ENCODE results near the gene MROH8.
"Not testable (repeated sequence)": the region's sequence is repeated elsewhere in the genome, so short reads cannot be mapped to it uniquely, and the experiment has no call there.

Gene MROH8

DNA sequence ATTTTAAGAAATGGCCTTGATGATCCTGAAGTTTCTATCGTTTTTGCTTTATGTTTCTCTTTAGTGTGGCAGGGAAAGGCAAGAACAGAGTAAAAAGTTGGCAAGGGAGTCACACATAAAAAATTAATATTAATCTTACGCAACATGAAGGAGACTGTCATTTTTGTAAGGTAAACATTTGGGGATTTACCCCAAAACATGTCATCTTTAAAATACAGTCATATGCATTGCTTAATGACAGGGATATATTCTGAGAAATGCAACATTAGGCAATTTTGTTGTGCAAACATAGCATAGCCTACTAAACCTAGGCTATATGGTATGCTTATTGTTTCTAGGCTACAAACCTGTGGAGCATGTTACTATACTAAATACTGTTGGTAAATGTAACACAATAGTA is 88.9 kb downstream of the MROH8 start:
- no peak for DNase-seq (ENCODE audit: low read depth)

DNA sequence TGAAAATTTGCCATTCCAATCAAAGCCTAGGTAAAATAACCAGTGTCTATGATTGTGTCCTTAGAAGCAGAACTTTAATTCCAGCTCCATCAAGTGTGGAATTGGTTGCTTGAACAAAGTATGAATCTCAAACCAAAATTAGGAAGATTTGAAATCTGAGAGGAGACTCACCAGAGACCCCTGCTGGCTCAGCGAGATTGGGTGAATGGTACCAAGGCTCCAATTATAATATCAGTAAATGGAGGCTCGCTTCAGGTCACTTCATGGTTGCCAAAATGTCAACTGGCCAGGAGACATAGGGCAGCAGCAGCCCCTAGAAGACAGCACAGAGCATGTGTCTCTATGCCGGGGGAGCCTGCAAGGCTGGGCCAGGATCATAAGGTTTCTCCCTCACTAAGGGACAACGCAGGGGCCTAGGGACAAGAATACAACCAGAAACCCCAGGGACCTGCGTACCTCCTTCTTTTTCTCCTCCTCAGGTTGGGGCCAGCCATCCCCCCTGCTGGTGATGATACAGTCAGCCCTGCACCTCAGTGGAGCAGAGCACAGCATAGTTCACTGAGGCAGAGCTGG is 97.5 kb downstream of the MROH8 start:
- DNase-seq (ENCODE audit: low read depth): peak; percentile 8

DNA sequence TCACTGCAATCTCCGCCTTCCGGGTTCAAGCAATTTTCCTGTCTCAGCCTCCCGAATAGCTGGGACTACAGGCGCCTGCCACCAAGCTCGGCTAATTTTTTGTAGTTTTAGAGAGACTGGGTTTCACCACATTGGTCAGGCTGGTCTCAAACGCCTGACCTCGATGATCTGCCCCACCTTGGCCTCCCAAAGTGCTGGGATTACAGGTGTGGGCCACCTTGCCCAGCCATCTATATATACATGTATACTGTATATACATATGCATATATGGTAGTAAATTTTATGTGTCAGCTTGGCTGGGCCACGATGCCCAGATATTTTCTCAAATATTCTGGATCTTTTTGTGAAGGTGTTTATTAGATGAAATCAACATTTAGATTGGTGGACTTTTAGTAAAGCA is 102.3 kb downstream of the MROH8 start:
- no peak for DNase-seq (ENCODE audit: low read depth)

DNA sequence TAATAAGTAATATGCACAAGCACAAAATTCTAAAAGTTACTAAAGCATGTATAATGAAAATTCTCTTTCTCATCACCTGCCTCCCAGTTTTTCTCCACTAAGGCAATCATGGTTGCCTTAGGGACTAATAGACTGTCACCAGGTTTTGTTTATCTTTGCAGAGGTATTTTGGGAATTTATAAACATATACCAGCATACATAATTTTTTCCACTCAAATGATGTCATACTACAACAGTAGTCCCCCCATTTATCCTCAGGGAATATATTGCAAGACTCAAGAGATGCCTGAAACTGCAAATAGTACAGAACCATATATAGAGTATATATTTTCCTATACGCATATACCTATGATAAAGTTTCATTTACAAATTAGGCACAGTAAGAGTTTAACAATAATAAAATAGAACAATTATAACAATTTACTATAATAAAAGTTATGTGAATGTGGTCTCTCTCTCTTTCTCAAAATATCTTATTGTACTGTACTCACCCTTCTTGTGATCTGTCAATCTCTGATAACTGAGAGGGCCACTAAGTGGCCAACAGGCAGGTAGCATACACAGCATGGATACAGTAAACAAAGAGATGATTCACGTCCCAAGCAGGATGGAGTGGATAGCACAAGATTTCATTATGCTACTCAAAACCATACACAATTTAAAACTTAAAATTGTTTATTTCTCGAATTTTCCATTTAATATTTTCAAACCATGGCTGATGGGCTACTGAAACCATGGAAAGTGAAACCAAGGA is 103.2 kb downstream of the MROH8 start:
- DNase-seq (ENCODE audit: low read depth): no peak

DNA sequence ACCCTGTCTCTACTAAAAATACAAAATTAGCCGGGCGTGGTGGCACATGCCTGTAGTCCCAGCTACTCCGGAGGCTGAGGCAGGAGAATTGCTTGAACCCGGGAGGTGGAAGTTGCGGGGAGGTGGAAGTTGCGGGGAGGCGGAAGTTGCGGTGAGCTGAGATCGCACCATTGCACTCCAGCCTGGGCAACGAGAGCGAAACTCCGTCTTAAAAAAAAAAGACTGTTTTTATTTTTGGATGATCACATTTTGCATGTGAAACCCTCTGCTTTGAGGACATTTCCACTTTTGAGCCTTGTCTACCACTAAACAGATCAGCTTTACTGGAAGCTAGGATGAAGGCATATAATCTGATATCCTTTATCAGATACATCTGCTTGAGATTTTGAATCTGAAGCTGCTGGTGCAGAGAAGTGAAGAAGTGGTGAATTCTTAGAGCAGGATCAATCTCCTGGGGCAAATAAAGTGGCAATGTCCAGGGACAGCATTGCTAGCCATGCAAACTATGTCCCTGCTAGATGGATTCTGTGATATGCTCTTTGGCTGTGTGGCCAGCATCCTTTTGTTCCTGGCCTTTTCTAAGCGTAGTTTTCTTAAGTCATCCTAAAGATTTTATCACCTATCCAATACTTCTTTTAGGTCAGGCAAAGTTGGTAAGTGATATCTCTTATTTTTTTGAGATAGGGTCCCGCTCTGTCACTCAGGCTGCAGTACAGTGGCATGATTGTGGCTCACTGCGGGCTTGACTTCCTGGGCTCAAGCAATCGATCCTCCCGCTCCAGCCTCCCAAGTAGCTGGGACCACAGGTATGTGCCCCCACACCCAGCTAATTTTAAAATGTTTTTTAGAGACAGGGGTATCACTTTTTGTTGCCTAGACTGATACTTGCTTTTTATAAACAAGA is 106.8 kb downstream of the MROH8 start:
- no peak for DNase-seq (ENCODE audit: low read depth)

DNA sequence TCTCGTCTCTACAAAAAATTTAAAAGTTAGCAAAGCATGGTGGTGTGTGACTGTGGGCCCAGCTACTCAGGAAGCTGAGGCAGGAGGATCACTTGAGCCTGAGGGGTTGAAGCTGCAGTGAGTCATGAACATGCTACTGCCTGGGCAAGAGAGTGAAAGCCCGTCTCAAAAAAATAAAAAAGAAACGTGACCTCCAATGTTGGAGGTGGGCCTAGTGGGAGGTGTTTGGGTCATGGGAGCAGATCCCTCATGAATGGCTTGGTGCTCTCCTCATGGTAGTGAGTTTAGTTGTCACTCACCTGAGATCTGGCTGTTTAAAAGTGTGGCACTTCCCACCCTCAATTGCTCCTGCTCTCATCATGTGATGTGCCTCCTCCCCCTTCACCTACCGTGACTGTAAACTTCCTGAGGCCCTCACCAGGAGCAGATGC is 107.9 kb downstream of the MROH8 start:
- DNase-seq (ENCODE audit: low read depth): peak; percentile 12

DNA sequence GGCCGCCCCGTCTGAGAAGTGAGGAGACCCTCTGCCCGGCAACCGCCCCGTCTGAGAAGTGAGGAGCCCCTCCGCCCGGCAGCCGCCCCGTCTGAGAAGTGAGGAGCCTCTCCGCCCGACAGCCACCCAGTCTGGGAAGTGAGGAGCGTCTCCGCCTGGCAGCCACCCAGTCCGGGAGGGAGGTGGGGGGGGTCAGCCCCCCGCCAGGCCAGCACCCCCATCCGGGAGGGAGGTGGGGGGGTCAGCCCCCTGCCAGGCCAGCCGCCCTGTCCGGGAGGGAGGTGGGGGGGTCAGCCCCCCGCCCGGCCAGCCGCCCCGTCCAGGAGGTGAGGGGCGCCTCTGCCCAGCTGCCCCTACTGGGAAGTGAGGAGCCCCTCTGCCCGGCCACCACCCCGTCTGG is 109.8 kb downstream of the MROH8 start:
- not testable (repeated sequence) for DNase-seq (ENCODE audit: low read depth)

DNA sequence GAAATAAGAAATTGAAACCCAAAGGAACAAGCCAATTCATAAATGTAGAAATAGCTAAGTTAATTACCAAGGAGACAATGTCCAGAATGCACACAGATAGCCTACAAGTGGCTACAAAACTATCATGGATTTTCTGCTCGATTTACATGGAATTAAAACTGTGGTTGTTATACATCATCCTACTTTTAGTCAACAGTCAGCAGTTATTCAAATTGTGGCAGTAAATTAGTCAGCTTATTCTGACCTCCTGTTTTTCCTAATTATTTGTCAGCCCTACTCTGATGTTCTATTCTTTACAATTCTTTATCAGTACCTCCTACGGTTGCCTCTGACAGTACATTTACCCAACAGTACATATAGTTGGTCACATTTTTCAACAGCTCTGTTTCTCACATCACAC is 113.2 kb downstream of the MROH8 start:
- no peak for DNase-seq (ENCODE audit: low read depth)

DNA sequence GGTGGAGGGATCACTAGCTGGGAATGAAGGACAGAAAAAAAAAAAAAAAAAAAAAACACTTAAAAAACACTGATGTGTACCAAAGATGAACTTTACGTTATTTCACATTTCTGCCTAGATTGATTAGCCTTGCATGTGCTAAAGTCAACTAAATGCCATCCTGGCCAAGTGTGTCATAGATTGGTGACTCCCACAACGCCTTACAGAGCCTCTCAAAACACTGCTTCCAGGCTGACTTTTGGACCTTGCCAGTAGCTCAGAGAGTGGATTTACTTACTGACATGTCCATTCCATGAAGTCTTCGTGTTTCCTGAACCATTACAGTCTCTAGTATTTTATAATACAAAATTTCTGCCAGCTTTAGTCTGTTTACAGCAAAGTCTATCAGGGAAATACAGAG is 124.1 kb downstream of the MROH8 start:
- DNase-seq (ENCODE audit: low read depth): no peak

DNA sequence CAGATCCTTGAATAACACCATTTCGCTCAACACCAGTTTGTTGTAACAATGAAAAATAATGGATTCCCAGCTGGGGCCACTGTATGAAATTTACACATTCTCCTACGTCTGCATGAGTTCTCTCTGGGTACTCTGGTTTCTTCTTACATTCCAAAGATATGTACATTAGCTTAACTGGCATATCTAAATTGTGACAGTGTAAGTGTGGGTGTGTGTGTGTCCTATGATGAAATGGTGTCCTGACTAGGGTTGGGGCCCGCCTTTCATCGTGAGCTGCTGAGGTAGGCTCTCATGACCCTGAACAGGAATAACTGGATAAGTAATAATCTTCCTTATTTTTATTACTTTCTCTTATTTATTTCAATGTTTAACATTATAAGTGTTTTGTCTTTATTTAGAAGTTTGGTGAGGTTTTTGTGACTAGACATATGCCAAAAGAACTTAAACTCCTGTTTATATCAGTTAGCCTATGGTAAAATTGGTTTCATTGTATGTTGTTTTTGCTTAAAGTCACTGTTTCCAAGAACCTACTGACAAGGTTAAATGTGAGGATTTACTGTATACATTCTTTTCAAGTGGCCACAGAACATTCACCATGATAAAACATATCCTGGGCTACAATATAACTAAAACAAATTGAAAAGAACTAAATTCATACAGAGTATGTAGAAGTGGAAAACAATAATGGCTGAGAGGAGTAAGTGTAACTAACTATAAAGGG is 126.0 kb downstream of the MROH8 start:
- no peak for DNase-seq (ENCODE audit: low read depth)
